Measurements from ENCODE around the gene NKD2. TPM values are rescaled to one million over a fixed set of nuclear protein-coding genes. Genes with fewer than 3 reads are reported as not detected.

The NKD2 gene
- total and polyA plus RNA-seq, 12 donors, result 0.22 to 32.8 (median 10.8) TPM

DNA sequence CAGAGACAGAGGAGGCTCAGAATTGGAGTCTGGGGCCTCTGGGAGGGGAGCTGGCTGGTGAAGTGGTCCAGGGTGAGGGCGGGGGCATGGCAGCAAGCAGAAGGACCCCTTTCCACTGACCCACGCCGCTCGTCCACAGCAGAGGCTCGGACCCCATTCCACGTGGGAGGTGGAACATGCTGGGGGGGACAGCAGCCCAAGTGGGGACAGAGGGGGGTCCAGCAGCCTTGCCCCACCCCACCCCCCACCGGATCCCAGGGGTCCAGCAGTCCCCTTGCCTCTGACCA, 25.4 kb upstream of the NKD2 start:
- Histone ChIP-seq H3K27me3 (no peaks in the 10 kb centered on the region), H3K36me3 (replicated peaks in 1 of 2) (no peaks in the 10 kb centered on the region), H3K4me3 (no peak overlapping the region), H3K4me1 (replicated peaks in 1 of 2) (no peaks in the 10 kb centered on the region), H3K9me3 (replicated peaks in 1 of 3) (no peaks in the 10 kb centered on the region), H3K27ac (no peak overlapping the region)
- intact Hi-C loops (cut with DNase I), result no loop called here
- 76 to 84% (median 84%) methylated on average over 4 to 7 of the region's 7 CpGs; no CpG with 5 or more reads in 1 of the 4 donors for WGBS, 4 donors
- DNase-seq, result no peak
- TF ChIP-seq, protein P1, sequence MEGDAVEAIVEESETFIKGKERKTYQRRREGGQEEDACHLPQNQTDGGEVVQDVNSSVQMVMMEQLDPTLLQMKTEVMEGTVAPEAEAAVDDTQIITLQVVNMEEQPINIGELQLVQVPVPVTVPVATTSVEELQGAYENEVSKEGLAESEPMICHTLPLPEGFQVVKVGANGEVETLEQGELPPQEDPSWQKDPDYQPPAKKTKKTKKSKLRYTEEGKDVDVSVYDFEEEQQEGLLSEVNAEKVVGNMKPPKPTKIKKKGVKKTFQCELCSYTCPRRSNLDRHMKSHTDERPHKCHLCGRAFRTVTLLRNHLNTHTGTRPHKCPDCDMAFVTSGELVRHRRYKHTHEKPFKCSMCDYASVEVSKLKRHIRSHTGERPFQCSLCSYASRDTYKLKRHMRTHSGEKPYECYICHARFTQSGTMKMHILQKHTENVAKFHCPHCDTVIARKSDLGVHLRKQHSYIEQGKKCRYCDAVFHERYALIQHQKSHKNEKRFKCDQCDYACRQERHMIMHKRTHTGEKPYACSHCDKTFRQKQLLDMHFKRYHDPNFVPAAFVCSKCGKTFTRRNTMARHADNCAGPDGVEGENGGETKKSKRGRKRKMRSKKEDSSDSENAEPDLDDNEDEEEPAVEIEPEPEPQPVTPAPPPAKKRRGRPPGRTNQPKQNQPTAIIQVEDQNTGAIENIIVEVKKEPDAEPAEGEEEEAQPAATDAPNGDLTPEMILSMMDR (IDR thresholded peaks at IDR 0.05), result no peak
- no peak for TF ChIP-seq POLR2A (IDR thresholded peaks at IDR 0.05)

DNA sequence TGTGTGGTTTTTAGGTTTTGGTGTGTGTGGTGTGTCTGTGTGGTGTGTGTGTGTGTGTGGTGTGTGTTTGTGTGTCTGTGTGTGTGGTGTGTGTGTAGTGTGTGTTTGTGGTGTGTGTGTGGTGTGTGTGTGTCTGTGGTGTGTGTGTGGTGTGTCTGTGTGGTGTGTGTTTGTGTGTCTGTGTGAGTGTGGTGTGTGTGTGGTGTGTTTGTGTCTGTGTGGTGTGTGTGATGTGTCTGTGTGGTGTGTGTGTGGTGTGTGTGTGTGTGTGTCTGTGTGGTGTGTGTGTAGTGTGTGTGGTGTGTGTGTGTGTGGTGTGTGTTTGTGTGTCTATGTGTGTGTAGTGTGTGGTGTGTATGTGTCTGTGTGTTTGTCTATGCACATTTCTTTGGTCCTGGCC, 25.0 kb upstream of the NKD2 start:
- TF ChIP-seq, protein P1 (IDR thresholded peaks at IDR 0.05), result no peak
- no peak for TF ChIP-seq POLR2A (IDR thresholded peaks at IDR 0.05)
- no peak overlapping the region for H3K27ac ChIP-seq
- H3K9me3 ChIP-seq (replicated peaks in 1 of 3), result no peaks in the 10 kb centered on the region
- no peak for DNase-seq
- H3K4me3 ChIP-seq, result no peak overlapping the region
- H3K36me3 ChIP-seq (replicated peaks in 1 of 2), result no peaks in the 10 kb centered on the region
- intact Hi-C loops (cut with DNase I), result no loop called here
- no peaks in the 10 kb centered on the region for H3K27me3 ChIP-seq
- no peaks in the 10 kb centered on the region for H3K4me1 ChIP-seq (replicated peaks in 1 of 2)

DNA sequence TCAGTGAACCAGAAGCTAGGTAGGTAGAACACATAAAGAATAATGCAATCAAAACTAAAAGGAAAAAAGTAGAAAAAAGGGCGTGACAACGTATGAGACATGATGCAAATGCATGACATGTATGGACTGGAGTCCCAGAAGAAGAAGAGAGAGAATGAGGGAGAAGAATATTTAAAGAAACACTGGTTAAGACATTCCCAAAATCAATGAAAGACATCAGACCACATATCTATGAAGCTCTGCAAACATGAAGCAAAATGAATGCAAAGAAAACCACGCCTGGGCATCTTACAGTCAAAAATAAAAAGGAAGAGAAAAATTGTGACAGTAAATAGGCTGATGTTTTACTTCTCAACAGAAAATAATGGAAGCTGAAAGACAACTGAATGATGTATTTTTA, 23.8 kb upstream of the NKD2 start:
- Histone ChIP-seq H3K9me3 (replicated peaks in 1 of 3) (no peaks in the 10 kb centered on the region), H3K4me3 (no peak overlapping the region), H3K27me3 (no peaks in the 10 kb centered on the region), H3K36me3 (replicated peaks in 1 of 2) (no peaks in the 10 kb centered on the region), H3K27ac (no peak overlapping the region), H3K4me1 (replicated peaks in 1 of 2) (peaks cover 0 to 3% of the 10 kb centered on the region in 2 donors)
- WGBS, 4 donors, result 75 to 93% (median 85%) methylated on average over 3 of the region's 3 CpGs
- no peak for DNase-seq
- intact Hi-C loops (cut with DNase I), result no loop called here
- TF ChIP-seq POLR2A (IDR thresholded peaks at IDR 0.05), result no peak

DNA sequence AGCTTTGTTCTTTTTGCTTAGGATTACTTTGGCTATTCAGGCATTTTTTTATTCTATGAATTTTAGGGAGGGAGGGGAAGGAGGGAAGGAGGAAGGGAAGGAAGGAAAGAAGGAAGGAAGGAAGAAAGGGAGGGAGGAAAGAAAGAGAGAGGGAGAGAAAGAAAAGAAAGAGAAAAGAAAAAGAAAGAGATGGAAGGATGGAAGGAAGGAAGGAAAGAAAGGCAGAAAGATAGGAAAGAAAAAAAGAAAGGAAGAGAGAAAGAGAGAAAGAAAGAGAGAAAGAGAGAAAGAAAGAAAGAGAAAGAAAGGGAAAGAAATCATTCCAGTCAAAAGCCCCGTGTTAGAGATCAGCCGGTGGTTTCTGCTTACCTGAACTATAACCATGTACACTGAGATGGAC, 20.8 kb upstream of the NKD2 start:
- Histone ChIP-seq H3K4me1 (replicated peaks in 1 of 2) (peaks cover 0 to 18% of the 10 kb centered on the region in 2 donors), H3K4me3 (no peak overlapping the region), H3K27ac (no peak overlapping the region), H3K27me3 (peaks cover 3% of the 10 kb centered on the region), H3K36me3 (replicated peaks in 1 of 2) (no peaks in the 10 kb centered on the region), H3K9me3 (replicated peaks in 1 of 3) (no peaks in the 10 kb centered on the region)
- WGBS, 4 donors, result 62 to 89% (median 66%) methylated on average over 2 of the region's 2 CpGs
- intact Hi-C loops (cut with DNase I), result no loop called here
- no peak for DNase-seq
- TF ChIP-seq, protein P1 (IDR thresholded peaks at IDR 0.05), result no peak
- no peak for TF ChIP-seq POLR2A (IDR thresholded peaks at IDR 0.05)

DNA sequence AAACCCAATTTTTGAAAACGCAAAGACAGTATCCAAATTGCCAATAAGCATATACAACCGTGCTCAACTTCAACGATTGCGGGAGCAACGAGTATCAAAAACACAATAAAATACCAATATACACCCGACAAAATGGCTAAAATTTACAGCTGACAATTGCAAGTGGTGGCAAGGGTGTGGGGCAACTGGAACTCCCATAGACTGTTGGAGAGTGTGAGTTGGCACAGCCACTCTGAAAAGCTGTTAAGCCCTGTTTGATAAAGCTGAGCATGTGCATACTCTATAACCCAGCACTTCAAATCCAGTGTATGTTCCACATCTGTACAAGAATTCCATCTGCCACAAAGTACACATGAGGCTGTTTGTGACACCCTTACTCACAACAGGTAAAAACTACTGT, 20.3 kb upstream of the NKD2 start:
- TF ChIP-seq, protein P1 (IDR thresholded peaks at IDR 0.05), result no peak
- no peak for TF ChIP-seq POLR2A (IDR thresholded peaks at IDR 0.05)
- WGBS, 4 donors, result 65 to 79% (median 74%) methylated on average over 6 of the region's 6 CpGs
- intact Hi-C loops (cut with DNase I), result no loop called here

More for the DNA sequence above, 20.3 kb upstream of the NKD2 start:
- no peaks in the 10 kb centered on the region for H3K9me3 ChIP-seq (replicated peaks in 1 of 3)
- no peaks in the 10 kb centered on the region for H3K36me3 ChIP-seq (replicated peaks in 1 of 2)
- H3K4me3 ChIP-seq, result no peak overlapping the region
- H3K4me1 ChIP-seq (replicated peaks in 1 of 2), result peaks cover 0 to 18% of the 10 kb centered on the region in 2 donors
- no peak for DNase-seq
- no peak overlapping the region for H3K27ac ChIP-seq
- peaks cover 3% of the 10 kb centered on the region for H3K27me3 ChIP-seq

Data from adrenal gland (tissue), 12 donors.